ENCODE measurements around the gene HSPB1.
"Not testable (repeated sequence)": the region's sequence is repeated elsewhere in the genome, so short reads cannot be mapped to it uniquely, and the experiment has no call there.

The HSPB1 gene

DNA sequence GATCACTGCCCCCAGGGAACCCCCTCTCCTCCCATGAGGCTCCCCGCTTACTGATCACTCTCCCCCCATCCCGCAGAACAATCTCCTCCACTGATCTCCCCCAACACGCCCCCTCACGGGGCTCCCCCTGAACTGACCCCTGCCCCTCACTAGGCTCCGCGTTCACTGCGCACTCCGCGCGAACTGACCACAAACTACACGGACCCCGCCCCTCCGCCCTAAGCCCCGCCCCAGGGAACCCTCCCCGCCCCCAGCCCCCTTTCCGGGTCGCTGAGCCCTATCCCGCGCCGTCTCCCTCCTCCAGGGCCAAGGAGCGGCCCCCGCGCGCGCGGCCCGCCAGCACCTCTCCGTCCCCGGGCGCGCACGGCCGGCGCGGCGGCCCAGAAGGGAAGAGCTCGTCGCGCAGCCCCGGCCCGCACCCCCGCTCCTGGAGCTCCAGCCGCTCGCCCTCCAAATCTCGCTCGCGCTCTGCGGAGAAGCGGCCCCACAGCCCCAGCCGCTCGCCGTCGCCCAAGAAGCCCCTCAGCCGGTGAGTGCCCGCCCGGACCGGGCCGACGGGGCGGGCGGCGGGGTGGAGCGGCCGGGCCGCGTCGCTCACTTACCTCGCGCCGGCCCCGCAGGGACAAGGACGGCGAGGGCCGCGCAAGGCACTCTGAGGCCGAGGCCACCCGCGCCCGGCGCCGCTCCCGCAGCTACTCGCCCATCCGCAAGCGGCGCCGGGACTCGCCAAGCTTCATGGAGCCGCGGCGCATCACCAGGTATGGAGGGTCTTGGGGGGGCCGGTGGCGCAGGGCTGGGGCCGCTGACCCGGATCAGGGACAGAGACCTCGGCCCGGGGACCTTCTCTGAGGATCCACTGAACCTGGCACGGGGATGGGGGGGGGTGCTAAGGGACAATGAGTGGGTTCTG lies 19.9 kb upstream of the HSPB1 start:
- DNase-seq = no peak

DNA sequence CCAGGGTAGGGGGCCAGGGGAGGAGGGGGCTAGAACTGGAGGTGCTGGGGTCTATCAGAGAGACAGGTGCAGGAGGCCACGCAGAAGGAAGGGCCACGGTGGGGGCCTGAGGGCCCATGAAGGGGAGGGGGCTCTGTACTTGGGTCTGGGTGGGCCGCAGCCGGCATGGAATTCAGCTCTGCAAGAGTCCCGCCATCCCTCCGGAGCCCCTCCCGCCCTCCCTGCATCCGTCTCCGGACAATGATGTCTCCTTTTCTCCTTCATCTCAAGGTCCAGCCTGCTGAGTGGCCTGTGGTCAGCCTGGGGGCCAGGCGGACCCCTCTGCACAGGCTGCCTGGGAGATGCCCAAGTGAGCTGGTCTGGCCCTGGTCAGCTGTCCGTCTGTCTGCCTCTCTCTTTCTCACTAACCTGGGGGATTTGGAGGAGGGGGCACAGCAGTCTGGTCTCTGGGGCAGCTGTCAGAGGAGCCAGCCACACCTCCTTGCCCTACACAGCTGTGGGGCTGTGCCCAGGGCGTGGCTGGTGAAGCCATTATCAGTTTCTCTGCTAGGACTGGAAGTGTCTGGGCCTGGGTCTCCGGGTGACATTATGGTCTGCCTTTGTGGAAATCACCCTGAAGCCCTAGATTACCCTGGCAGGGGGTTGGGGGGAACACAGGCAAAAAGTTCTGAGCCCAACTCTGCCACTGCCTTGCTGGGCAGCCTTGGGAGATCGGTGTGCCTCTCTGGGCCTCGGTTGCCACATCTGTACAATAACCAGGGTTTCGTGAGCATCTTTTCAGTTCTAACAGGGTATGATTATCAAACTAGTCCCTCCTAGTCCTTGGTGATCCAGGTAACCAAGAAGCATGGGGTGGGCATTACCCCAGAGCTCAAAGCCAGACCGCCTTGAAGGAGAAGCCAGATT lies 19.0 kb upstream of the HSPB1 start:
- DNase-seq = no peak

DNA sequence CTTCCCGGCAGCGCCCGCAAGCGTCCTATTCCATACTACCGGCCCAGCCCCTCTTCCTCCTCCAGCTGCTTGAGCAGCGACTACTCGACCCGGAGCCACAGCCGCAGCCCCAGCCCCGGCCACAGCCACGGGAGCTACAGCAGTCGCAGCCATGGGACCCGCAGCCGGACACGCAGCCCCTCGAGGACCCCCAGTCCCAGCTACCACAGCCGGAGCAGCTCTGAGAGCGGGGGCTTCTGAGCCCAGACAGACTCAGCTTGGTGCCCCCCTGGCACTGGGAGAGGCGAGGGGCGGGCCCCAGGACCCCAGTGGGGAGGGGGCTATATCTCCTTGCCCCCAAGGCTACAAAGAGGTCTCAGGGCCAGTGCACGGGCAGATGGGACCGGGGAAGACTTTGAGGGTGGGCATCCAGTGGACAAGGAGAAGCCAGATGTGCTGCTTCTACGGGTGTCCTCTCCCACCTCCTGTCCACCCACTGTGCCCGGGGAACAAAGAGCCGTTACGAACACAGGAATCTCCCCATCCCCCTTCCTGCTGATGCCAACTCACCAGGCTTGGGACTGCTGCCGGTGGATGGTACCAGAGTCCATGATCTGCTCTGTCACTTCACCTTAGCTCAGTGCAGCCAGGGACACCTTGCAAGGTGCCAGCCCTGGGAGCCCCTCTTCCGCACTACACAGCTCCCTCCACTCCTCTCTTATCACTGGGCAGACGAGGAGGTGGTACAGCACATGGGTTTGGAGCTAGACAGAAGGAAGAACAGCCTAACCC lies 16.7 kb upstream of the HSPB1 start:
- no peak for DNase-seq

DNA sequence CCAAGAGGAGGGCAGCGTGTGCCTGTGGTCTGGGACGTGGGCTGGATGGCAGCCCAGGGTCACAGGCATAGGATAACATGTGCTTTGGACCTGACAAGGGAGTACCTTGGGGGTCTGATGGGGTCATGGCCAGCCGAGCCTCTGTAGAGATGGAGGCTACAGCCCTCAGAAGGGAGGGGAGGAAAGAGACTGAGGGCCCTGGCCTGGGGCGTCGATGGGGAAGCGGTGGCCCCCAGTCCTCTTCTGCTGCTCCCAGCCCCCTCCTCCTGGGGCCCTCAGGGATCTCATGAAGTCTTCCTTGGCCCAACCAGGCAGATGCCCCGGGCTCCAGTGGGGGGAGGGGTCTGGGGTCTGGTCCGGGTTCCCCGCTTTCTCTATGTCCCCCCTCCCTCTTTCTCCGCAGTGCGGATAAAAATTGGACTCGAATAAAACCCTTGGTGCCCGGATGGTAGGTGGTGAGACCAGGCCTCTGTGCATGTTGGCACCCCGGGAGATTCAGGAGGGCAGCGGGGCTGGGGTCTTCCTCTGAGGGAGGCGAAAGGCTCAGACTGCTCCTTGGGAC lies 15.6 kb upstream of the HSPB1 start:
- no peak for DNase-seq

DNA sequence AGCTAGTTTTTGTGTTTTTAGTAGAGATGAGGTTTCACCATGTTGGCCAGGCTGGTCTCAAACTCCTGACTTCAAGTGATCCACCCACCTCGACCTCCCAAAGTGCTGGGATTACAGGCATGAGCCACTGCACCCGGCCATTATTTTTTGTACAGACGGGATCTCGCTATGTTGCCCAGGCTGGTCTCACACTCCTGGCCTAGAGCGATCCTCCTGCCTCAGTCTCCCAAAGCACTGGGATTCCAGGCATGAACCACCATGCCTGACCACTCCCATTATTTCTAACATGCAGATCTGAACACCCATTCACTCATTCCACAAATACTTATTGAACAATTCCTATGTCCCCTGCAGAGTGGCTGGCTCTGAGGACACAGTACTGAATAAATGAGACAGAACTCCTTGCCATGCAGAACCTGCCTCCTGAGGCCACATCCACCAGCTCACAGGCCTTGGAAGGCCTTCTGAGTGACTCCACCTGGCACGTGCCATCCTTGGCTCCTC lies 11.6 kb upstream of the HSPB1 start:
- not testable (repeated sequence) for DNase-seq

DNA sequence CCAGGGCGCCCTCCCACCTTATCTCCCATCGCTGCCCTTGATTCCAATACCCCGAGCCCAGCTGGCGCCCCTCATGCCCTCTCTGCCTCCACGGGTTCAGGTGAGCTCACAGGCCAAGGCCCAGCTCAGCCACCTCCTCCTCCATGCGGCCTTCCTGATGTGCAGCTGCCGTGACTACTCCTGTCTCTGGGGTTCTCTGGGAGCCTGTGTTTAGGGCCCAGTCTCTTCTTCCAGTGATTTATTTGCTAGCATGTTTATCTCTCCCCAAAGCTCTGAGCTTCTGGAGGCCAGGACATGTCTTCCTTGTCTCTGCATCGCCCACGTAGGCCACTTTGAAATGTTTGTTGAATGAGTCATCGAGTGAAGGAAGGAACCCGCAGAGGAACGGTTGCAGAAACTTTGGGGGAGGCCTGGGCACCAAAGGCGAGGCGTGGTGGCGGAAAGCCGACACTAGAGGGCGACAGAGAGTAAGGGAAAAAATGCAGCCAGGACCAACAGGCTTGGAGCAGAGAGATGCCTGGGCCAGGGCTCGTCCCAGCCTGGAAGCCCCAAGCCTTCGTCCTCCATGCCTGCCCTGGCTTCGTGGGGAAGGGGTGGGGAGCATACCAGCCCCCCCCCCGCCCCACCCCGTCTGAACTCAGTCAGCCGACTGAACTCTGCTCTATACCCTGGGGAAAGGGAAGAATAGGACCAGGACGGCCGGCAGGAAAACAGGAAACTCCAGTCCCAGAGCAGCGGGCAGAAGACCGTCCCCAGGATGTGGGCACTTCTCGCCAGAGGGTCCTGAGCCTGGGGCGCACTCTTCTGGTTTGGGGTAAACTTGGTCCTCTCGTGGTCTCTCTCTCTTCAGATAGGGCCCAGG lies 10.9 kb upstream of the HSPB1 start:
- DNase-seq = peak; percentile 95

DNA sequence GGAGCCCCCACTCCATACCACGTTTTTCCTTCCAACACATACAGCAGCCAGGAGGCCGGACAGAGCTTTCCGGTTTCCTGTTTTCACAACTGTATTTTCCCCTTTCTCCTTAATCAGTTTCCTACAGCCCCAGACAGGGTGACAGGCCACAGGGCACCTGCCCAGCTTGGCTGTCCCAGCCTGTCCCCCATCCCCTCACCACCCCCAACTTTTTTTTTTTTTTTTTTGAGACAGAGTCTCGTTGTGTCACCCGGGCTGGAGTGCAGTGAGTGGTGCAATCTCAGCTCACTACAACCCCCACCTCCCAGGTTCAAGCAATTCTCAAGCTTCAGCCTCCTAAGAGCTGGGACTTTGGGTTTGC lies 10.3 kb upstream of the HSPB1 start:
- peak; percentile 63 for DNase-seq

DNA sequence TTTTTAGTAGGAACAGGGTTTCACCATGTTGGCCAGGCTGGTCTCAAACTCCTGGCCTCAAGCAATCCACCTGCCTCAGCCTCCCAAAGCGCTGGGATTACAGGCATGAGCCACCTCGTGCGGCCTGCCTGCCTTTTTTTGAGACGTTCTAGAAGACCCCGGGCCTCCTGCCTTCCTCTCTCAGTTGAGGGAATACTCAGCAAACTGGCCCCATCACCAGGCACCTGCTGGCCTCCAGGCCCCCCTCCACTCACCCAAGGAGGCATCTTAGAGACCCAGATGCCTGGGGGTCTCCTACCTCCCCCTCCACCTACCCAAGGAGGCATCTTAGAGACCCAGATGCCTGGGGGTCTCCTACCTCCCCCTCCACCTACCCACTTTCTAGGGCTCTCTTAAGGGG lies 9.6 kb upstream of the HSPB1 start:
- not testable (repeated sequence) for DNase-seq

DNA sequence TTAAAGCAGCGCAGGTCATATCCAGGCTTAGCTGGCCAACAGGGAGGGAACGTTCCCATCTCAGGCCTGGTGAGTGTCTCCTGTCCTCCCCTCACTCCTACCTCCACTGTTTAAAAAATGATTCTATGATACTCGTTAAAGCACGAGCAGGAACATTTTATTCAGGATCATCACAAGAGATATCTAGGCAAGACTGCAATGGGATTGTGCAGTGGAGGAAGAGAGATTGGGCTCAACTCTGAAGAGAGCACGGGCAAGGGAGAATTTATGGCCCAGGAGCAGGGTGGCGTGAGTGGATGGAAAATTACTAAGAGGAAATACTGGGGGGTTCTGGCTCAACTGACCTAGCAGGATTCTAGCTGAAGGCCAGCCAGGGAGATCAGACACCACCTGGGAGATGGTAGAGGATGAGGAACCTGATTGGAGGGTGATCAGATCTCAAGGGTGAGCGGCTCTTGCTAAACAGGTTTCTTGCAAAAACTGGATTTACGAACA lies 9.0 kb upstream of the HSPB1 start:
- no peak for DNase-seq

DNA sequence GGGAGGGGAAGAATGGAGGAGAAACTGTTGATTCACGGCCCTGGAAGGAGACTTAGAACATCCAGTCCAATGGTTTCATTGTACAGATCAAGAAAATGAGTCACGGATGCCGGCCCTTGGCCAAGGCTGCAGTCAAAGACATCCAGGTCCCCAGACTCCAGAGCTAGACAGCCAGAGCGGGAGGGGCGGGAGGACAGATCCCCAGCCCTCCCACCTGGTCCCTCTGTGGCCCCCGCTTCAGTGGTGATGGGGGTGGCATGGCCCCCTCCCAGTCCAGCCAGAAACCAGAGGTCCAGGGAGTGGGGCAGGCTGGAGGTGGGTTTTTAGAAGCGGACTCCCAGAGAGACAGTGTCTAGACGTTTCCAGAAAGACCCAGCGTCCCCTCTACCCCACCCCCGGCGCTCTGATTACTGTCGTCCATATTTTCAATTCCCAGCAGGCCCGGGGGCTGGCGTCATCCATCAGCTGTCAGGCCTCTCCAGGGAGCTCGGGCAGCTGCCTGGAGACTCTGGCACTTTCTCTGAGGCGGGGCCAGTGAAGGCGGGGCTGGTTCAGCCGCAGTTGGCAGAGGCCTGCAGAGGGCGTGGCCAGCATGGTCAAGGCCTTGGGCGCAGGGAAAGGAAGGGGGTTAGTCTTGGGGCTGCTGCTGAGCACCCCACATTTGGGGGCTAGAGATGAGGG lies 8.0 kb upstream of the HSPB1 start:
- DNase-seq = peak; percentile 60

DNA sequence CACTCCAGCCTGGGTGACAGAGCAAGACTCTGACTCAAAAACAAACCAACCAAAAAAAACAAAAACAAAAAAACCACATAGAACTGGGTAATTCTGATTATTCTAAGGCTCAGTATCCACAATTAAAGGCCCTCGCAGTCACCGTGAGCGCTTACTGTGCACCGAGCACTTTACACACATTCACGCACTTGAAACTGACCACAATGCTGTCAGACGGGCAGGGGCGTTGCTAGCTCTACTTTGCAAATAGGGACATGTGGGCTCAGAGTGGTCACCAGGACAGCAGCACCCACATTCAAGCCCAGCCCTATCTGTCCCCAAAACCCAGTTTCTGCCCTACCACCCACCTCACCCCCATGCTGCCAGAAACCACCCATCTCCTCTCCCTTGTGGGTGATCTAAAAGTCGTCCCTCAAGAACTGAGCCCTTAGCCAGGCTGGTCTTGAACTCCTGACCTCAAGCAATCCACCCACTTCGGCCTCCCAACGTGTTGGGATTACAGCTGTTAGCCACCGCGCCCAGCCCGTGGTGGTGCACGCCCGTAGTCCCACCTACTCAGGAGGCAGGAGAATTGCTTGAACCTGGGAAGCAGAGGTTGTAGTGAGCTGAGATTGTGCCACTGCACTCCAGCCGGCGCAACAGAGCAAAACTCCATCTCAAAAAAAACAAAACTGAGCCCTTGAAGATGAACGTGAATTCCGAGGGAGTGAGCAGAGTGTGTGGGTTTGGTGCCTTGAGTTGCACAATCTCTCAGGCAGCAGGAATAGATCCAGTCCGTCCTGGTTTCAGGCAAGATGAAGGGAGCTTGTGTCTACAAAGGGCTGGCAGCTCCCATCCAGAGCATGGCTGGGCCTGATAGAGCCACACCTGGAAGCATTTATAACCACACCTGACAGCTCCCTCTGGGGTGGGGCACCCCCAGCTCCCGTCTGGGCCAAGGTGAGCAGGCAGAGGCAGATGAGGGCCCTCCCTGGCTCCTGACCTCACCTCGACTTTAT lies 5.4 kb upstream of the HSPB1 start:
- DNase-seq = no peak

DNA sequence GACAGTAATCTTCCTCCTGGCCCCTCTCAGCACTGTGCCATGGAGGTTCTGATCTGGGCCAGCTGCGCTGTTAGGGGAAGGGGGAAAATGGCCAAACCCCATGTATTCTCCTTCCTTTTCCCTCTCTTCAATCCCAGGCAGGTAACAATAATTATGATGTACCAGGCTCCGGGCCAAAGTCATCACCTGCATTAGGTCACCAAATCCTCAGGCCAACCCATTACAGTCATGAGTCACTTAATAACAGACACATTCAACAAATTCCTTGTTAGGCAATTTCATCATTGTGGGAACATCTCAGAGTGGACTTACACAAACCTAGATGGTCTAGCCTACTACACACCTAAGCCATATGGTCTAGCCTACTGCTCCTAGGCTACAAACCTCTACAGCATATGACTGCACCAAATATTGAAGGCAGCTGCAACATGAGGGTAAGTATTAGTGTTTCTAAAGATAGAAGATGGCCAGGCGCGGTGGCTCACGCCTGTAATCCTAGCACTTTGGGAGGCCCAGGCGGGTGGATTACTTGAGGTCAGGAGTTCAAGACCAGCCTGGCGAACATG lies 2.2 kb upstream of the HSPB1 start:
- no peak for DNase-seq

DNA sequence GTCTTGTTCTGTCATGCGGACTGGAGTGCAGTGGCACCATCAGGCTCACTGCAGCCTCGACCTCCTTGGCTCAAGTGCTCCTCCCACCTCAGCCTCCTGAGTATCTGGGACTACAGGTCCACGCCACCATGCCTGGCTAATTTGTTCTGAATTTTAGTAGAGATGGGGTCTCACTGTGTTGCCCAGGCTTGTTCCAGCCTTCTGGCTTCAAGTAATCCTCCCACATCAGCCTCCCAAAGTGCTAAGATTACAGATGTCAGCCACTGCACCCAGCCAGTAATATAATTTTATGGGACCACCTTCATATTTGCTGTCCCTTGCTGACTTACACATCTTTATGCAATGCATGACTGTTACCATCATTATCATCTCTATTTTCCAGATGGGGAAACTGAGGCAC lies 1.5 kb upstream of the HSPB1 start:
- DNase-seq = no peak

DNA sequence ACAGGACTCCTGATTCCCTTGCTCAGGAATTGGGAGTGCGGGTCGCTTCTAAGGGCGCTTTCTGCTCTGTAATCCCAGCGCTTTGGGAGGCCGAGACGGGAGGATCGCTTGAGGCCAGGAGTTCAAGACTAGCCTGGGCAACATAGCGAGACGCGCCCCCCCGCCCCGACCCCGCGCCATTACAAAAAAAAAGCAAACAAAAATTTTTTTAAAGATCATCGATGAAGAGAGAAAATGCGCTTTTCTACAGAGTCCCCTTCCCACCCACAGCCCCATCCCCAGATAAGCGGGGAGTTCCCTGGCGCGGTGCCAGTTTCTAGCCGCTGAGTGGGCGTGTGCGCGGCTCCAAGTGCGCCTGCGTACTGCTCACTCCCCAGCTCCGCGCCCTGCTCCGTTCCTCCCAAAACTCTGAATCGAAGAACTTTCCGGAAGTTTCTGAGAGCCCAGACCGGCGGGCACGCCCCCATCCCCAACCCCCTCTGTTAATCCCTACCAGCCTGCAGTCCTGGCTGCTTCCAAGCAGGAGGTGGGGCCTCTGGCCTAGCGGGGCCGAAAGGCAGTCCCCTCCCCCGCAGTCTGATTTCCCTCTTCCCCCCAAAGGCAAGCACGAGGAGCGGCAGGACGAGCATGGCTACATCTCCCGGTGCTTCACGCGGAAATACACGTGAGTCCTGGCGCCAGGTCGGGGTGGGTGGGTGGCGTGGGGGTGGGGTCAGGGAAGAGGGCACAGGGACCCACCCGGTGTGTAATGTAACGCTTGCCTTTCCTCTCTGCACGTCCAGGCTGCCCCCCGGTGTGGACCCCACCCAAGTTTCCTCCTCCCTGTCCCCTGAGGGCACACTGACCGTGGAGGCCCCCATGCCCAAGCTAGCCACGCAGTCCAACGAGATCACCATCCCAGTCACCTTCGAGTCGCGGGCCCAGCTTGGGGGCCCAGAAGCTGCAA lies 1.0 kb downstream of the HSPB1 start:
- peak; percentile 98 for DNase-seq

DNA sequence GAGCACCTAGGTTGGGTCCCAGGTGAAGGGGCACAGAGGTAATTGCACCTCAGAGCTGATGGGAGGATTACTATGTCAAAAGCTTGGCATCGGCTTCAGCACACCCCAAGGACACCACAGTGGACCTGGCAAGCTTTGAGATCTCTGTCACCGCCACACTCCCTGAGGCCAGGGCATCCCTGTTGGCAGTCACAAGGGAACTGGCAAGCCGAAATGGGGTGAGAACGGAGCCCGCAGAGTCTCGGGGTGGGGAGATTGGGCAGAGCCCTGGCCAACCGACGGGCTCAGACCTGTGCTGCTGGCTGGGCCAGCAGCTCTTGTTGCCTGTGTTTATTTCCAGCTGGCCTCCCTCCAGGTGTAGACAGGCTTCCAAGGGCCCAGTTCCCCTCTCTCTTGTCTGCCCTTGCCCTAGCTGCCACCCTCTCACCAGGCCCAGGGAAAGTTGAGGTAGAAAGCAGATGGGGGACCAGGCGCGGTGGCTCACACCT lies 2.5 kb downstream of the HSPB1 start:
- no peak for DNase-seq

DNA sequence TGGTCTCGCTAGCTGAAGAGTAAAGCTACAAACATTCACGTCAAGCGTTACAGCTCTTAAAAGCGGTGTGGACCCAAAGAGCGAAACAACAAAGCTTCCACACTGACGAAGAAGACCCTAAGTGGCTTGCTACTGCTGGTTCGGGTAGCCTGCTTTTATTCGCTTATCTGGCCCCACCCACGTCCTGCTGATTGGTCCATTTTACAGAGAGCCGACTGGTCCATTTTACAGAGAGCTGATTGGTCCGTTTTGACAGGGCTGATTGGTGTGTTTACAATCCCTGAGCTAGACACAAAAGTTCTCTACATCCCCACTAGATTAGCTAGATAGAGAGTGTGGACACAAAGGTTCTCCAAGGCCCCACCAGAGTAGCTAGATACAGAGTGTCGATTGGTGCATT lies 6.4 kb downstream of the HSPB1 start:
- DNase-seq = not testable (repeated sequence)

DNA sequence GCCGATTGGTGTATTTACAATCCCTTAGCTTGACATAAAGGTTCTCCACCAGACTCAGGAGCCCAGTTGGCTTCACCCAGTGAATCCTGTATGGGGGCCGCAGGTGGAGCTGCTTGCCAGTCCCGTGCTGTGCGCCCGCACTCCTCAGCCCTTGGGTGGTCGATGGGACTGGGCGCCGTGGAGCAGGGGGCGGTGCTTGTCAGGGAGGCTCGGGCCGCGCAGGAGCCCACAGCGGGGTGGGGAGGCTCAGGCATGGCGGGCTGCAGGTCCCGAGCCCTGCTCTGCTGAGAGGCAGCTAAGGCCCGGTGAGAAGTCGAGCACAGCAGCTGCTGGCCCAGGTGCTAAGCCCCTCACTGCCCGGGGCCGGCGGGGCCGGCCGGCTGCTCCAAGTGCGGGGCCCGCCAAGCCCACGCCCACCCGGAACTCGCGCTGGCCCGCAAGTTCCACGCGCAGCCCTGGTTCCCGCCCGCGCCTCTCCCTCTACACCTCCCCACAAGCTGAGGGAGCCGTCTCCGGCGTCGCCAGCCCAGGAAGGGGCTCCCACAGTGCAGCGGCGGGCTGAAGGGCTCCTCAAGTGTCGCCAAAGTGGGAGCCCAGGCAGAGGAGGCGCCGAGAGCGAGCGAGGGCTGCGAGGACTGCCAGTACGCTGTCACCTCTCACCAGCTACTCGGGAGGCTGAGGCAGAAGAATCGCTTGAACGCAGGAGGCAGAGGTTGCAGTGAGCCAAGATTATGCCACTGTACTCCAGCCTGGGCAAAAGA lies 7.0 kb downstream of the HSPB1 start:
- DNase-seq = not testable (repeated sequence)
